NB4 (cell line): Measurements from ENCODE around the gene ARHGAP19.

Experiments used
- CTCF ChIP-seq: IDR thresholded peaks from one replicate; pipeline ENCODE4 v1.5.1; 2012; ENCODE audit warnings: low read depth, low read length
- MAX ChIP-seq: IDR thresholded peaks from 2 replicates; pipeline ENCODE4 v1.6.1; 2011; ENCODE audit warnings: low read depth, low read length
- MYC ChIP-seq: IDR thresholded peaks from 2 replicates; pipeline ENCODE4 v1.6.1; 2011; ENCODE audit warnings: low read depth, low read length
- POLR2A ChIP-seq: IDR thresholded peaks from 2 replicates; pipeline ENCODE4 v1.6.1; 2011; ENCODE audit warnings: mild to moderate bottlenecking; ENCODE audit not compliant: insufficient read length; ENCODE audit errors: extremely low read depth

- TF ChIP-seq CTCF (no peak), POLR2A (no peak), MAX (no peak), MYC (no peak)
Observed at GRCh38 chr10:97338041-97338440, 45.6 kb upstream of the ARHGAP19 start.
